ENCODE results near the gene FKBP1A. TPM values are rescaled to one million over a fixed set of nuclear protein-coding genes. Genes with fewer than 3 reads are reported as not detected.
A peak's percentile ranks its signal among the peaks of the same experiment; 100 is the strongest.
"Not testable (repeated sequence)": the region's sequence is repeated elsewhere in the genome, so short reads cannot be mapped to it uniquely, and the experiment has no call there.

Gene FKBP1A
- total RNA-seq, 1 experiment from 2014 or later, result 219 TPM

DNA sequence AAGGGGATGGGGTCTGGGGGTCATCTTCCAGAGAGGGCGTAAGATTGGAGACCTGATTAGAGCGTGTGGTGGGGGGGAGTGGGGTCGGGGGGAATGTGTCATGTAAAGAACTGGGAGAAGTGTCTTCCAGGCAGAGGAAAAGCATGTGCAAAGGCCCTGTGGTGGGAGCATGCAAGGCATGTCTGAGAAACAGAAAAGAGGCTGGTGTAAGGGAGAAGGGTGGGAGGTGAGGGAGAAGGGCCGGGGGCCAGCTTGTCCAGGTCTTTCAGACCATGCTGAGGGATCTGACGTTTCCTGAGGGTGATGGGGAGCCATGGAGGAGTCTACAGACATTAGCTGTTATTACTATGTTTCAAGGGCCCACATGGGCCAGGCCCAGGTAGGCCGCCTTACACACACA is 30.4 kb upstream of the FKBP1A start:
- DNase-seq (ENCODE audit: low read depth, low spot score), result no peak
- in situ Hi-C loops (cut with HindIII; ENCODE audit: low pct_unique_long_range_greater_than_20kb, low sequenced_read_pairs), result no loop called here

DNA sequence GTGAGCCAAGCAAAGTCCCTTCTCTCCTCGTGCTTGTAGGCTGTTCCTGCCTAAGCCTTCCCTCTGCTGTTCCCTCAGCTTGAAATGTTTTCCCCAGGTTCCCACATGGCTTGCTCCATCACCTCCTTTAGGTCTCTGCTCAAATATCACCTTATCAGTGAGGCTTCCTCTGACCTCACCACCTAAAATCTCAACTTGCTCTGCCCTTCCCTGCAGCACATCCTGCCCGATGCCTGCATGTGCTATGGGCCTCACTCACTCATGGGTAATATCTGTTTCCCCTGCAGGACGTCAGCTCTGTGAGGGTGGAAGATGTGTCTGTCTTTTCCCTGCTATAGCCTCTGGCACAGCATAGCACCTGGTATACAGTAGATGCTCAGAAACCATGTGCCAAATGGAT is 29.9 kb upstream of the FKBP1A start:
- no peak for DNase-seq (ENCODE audit: low read depth, low spot score)
- in situ Hi-C loops (cut with HindIII; ENCODE audit: low pct_unique_long_range_greater_than_20kb, low sequenced_read_pairs), result no loop called here

DNA sequence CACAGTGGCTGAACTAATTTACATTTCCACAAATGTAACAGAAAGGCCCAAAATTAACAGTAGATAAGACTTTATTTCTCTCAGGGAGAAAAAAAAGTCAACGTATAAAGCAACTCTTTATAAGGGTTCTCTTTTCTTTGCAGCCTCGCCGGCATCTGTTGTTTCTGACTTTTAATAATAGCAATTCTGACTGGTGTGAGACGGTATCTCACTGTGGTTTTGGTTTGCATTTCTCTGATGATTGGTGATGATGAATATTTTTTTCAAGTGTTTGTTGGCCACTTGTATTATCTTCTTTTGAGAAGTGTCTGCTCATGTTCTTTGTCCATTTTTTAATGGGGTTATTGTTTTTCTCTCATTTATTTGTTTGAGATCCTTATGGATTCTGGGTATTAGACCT is 27.2 kb upstream of the FKBP1A start:
- in situ Hi-C loops (cut with HindIII; ENCODE audit: low pct_unique_long_range_greater_than_20kb, low sequenced_read_pairs), result no loop called here
- DNase-seq (ENCODE audit: low read depth, low spot score), result no peak

DNA sequence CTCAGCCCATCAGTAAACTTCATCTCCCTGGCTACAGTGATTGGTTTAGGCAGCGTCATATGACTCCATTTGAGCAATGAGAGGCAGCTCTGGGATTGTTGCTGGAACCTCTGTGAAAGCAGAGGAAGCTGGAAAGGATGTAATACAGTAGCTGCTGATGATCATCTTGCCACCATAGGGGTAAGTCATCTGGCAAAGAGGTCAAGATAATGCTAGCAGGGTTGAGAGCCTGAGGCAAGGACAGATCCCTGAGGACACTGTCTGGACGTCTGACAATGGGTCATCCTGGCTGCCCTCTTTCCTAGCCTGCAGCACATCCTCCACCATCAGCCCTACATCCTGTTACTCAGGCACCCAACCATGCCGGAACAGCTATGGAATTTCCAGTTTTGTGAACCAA is 25.5 kb upstream of the FKBP1A start:
- peak; percentile 49 for DNase-seq (ENCODE audit: low read depth, low spot score)
- in situ Hi-C loops (cut with HindIII; ENCODE audit: low pct_unique_long_range_greater_than_20kb, low sequenced_read_pairs), result no loop called here

DNA sequence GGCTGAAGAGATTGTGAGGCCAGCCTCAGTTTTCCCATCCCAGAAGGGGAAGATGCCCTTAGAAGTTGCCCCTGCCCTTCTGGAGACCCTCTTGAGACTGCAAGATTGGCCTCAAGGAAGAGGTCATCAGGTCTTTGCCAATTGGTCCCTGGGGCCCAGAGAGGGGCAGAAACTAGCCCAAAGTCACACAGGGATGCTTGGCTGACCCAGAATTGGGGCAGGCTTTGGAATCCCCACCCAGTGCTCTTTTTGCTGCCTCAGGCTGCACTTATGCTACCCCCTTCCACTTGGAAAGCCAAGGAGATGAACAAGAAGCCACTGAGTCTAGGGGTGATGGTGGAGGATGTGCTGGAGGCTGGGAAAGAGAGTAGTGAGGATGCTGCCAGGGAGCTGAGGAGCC is 24.9 kb upstream of the FKBP1A start:
- DNase-seq (ENCODE audit: low read depth, low spot score), result no peak
- in situ Hi-C loops (cut with HindIII; ENCODE audit: low pct_unique_long_range_greater_than_20kb, low sequenced_read_pairs), result no loop called here

DNA sequence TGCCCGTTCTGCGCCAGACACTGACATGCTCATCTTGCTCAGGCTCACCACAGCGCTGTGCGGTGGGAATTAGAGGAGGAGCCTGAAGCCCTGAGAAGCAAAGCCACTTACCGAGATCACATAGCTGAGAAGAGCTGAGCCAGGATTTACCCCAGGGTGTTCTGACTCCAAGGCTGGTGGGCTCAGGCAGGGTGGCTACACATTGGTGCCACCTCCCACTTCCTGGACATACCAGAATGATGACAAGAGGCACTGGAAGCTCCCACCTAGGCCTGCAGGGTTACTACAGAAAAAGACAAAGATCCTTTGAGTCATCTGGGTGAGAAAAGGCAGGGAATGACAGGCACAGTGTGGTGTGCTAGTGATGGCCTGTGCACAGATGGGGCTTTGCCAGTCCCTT is 24.4 kb upstream of the FKBP1A start:
- in situ Hi-C loops (cut with HindIII; ENCODE audit: low pct_unique_long_range_greater_than_20kb, low sequenced_read_pairs), result no loop called here
- DNase-seq (ENCODE audit: low read depth, low spot score), result peak; percentile 50

DNA sequence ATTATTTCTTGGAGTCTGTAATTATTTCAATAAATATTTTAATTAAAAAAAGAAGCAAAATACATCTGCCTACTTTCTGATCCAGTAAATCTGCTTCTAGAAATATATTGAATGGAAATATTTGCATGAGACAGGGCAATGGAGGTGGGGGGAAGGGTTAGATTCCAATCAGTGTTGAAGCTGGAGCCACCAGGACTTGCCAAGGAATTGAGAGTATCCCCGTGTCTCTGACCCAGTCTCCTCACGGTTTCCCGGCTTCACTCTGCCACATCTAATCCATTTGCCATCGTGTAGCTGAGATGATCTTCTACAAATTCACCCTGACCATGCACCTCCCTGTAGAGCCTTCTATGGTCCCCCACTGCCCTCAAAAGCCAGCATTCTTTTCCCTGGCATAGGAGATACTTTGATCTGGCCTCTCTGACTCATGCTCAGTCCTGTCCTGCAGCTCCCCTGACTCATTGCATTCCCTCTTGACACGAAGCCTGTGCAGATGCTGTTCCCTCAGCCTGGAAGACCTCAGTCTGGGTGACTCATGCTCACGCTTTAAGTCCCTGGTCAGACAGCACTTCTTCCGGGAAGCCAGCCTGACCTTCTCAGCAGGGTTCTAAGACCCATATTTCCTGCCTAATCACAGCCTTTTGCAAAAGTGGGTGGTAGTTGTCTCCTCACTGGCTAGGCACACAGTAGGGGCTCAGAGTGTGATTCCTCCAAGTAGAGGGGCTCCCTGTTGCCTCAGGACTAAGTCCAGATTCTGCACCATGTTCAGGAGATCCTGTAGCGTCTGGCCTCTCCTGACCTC is 23.0 kb upstream of the FKBP1A start:
- peak; percentile 96 for DNase-seq (ENCODE audit: low read depth, low spot score)
- in situ Hi-C loops (cut with HindIII; ENCODE audit: low pct_unique_long_range_greater_than_20kb, low sequenced_read_pairs), result no loop called here

DNA sequence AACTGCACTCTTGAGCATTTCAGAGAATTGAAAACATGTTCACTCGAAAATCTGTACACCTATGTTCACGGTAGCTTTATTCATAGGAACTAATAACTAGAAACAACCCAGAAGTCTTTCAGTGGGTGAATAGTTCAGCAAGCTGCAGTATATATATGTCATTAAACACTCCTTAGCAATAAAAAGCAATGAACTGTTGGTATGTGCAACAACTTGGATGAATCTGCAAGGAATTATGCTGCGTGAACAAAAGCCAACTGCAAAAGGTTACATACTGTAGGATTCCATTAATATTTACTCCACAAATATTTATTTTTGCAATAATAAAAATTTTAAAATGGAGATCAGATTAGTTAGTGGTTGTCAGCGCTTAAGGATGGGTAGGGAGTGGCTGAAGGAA is 22.1 kb upstream of the FKBP1A start:
- in situ Hi-C loops (cut with HindIII; ENCODE audit: low pct_unique_long_range_greater_than_20kb, low sequenced_read_pairs), result no loop called here
- DNase-seq (ENCODE audit: low read depth, low spot score), result no peak

DNA sequence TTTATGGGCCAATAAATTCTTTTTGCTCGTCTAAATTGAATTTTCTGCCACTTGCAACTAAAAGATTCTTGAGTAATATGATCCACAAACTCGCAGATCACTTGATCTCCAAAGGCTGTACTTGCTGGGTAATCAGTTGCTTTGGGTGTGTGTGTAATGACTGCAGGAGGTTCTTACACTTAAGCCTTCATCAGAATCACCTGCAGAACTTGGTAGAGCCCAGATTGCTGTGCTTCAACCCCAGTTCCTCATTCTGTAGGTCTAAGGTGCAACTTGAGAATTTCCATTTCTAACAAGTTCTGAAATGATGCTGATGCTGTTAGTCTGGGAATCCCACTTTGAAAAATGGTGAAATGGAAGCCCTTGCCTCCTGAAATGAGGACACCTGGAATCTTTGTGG is 12.9 kb upstream of the FKBP1A start:
- in situ Hi-C loops (cut with HindIII; ENCODE audit: low pct_unique_long_range_greater_than_20kb, low sequenced_read_pairs), result no loop called here
- DNase-seq (ENCODE audit: low read depth, low spot score), result no peak

DNA sequence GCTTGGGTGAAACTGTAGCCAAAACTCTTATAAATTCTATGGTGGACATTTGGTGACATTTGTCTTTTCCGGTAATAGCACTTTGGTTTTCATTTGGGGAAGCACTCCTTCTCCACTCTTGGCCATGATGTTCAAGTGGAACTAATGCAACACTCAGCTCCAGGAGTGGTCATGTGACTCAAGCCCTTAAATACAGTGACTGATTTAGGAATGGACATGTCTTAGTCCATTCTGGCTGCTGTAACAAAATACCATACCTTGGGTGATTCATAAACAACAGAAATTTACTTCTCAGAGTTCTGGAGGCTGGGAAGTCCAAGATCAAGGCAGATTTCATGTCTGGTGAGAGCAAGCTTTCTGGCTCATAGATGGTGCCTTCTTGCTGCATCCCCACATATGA is 10.8 kb upstream of the FKBP1A start:
- no peak for DNase-seq (ENCODE audit: low read depth, low spot score)
- in situ Hi-C loops (cut with HindIII; ENCODE audit: low pct_unique_long_range_greater_than_20kb, low sequenced_read_pairs), result no loop called here

DNA sequence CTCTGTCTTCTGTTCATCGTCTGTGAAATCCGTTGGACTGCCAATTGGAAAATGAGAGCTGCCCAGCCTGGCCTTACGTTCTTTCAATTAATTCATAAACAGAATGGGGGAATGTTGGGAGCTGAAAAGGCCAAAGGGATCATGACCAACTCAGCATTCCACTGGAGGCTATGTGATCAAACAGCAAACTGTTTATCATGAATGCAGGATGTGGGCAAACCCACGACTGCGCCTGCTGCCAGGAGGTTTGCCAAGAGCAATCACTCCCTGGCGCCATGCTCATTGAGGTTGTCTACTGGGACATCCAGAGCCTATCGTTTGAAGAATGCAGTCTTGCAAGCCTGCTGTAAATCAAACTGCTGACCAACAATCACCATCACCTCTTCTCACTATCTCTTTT is 9.3 kb upstream of the FKBP1A start:
- in situ Hi-C loops (cut with HindIII; ENCODE audit: low pct_unique_long_range_greater_than_20kb, low sequenced_read_pairs), result no loop called here
- peak; percentile 90 for DNase-seq (ENCODE audit: low read depth, low spot score)

DNA sequence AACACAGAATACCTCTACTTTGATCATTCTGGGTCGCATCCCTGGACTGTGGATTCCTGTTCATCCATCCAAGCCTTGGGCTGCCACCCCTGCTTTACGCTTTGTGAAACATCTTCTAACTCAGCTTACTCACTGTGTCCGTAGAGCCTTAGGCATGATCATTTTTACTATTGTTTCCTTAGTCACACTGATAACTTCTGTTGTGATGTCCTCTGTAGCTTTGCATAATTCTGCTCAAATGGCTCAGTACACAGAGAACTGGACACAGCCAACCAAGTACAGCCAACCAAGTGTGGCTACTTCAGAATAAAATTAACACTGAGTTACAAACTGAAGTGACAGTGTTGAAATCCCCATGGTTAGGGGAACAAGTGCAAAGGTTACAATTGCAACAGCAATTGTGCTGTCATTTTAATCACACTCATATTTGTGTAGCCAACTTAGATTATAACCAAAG is 8.6 kb upstream of the FKBP1A start:
- DNase-seq (ENCODE audit: low read depth, low spot score), result no peak
- in situ Hi-C loops (cut with HindIII; ENCODE audit: low pct_unique_long_range_greater_than_20kb, low sequenced_read_pairs), result no loop called here

DNA sequence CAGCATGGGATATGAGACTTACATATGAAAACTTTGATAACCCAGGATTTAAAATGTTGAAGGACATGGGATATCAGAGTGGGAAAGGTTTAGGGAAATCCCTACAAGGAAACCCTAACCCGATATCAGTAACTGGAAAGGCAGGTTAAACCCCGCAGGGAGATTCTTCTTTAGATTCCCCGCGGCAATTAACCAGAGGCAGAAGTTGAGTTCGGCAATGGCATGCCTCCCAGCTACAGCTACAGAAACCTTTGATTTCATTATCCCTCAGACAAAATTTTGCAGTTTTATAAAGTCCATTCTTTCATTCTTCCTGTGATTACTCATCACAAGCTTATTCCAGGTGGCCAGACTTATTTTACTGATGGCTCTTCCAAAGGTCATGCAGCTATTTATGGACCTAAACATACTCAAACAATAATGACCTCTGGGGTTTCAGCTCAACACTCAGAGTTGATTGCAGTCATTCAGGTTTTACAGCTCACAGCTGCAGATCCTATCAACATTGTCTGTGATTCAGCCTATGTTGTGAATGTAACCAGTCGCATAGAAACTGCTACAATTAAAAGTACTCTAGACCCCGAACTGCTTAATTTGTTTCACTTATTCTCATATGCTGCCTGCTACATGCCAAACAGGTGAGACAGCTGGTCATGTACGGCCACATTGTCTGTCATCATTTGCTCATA is 7.0 kb upstream of the FKBP1A start:
- in situ Hi-C loops (cut with HindIII; ENCODE audit: low pct_unique_long_range_greater_than_20kb, low sequenced_read_pairs), result loop anchor here (10.0 kb wide), 1 partner anchor 45 kb away; no protein-coding TSS in a partner anchor
- peak; percentile 41 for DNase-seq (ENCODE audit: low read depth, low spot score)

DNA sequence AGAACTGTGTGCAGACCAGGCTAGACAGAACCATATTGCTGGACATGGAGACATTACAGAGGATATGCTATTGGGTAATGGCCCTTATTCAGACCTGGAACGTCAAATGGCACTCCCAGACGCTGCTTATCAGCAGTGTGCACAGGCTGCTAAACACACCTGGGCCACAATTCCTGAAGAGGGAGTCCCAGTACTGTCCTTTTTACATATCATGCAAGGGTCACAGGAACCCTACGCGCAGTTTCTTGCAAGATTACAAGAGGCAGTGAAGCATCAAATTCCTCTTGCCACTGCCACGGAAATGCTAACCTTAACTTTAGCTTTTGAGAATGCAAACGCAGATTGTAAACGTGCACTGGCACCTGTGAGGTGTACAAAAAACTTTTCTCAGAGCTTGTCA is 5.3 kb upstream of the FKBP1A start:
- in situ Hi-C loops (cut with HindIII; ENCODE audit: low pct_unique_long_range_greater_than_20kb, low sequenced_read_pairs), result loop anchor here (10.0 kb wide), 1 partner anchor 47 kb away; no protein-coding TSS in a partner anchor
- DNase-seq (ENCODE audit: low read depth, low spot score), result not testable (repeated sequence)

DNA sequence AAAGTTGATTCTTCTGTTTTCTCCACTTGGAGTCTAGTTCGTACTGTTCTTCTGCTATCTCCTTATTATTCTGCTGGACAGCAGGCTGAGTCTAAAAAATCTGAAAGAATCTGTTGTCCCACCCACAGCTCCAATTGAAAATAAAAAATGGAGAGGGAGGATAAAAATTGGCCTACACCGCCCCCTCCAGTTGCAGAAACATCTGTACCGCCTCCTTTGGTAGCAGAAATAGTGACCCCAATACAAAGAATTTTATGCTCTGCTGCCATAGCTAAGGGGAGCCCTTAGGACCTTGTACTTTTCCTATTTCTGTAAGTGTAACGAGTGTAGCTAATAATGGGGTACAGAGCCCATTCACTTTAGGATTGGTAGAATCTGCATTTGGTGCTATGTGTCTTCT is 4.9 kb upstream of the FKBP1A start:
- in situ Hi-C loops (cut with HindIII; ENCODE audit: low pct_unique_long_range_greater_than_20kb, low sequenced_read_pairs), result loop anchor here (10.0 kb wide), 1 partner anchor 47 kb away; no protein-coding TSS in a partner anchor

DNA sequence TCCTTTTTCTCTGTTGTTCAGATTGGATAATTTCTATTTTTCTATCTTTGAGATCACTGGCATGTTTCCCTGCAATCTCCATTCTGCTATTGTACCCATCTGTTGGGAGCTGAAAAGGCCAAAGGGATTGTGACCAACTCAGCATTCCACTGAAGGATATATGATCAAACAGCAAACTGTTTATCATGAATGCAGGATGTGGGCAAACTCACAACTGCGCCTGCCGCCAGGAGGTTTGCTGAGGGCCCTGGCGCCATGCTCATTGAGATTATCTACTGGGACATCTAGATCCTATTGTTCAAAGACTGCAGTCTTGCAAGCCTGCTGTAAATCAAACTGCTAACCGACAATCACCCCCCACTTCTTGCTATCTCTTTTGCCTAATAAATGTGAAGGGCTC is 3.8 kb upstream of the FKBP1A start:
- in situ Hi-C loops (cut with HindIII; ENCODE audit: low pct_unique_long_range_greater_than_20kb, low sequenced_read_pairs), result loop anchor here (10.0 kb wide), 1 partner anchor 48 kb away; no protein-coding TSS in a partner anchor
- DNase-seq (ENCODE audit: low read depth, low spot score), result peak; percentile 23

More for the DNA sequence above, 4.9 kb upstream of the FKBP1A start:
- DNase-seq (ENCODE audit: low read depth, low spot score), result peak; percentile 58

DNA sequence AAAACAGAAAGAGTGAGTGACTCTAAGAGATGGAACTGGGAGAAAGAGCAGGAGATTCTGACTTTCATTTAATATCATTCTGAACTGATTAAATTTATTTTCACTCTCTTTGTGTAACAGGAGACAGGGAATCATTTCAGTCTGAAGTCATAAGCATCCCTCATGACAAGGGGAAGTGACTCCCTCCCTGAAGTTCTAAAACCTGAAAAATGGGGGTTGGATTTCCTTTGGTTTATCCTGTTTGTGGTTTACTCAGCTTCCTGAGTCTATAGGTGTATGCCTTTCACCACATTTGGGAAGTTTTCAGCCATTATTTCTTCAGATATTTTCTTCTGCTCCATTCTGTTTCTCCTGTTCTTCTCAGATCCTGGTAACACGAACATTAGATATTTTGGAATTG is 3.4 kb upstream of the FKBP1A start:
- in situ Hi-C loops (cut with HindIII; ENCODE audit: low pct_unique_long_range_greater_than_20kb, low sequenced_read_pairs), result loop anchor here (10.0 kb wide), 1 partner anchor 49 kb away; no protein-coding TSS in a partner anchor

DNA sequence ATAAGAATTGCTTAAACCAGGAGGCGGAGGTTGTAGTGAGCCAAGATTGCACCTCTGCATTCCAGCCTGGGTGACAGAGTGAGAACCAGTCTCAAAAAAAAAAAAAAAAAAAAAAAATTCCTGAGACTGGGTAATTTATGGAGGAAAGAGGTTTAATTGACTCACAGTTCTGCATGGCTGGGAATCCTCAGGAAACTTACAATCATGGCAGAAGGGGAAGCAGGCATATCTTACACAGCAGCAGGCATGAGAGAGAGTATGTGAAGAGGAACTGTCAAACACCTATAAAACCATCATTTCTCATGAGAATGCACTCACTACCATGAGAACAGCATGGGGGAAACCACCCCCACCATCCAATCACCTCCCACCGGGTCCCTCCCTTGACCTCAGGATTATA is 1.8 kb upstream of the FKBP1A start:
- no peak for DNase-seq (ENCODE audit: low read depth, low spot score)
- in situ Hi-C loops (cut with HindIII; ENCODE audit: low pct_unique_long_range_greater_than_20kb, low sequenced_read_pairs), result loop anchor here (10.0 kb wide), 1 partner anchor 50 kb away; no protein-coding TSS in a partner anchor

More for the DNA sequence above, 3.4 kb upstream of the FKBP1A start:
- no peak for DNase-seq (ENCODE audit: low read depth, low spot score)

DNA sequence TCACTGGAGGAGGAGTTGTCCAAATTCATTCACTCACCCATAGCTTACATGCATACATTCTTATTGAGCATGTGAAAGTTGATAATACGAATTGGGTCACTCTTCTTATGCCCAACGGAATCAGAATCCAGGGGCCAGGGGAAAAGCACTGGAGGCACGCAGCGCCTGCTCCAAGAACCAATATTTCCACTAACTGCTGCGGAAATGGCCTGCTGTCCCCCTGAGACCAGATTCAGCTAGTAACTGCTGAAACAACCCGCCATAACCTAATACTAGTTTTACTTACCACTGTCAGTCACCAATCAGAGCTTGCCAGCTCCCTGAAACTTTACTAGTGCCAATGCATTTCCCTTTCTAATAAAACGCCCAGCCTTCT is 641 bp upstream of the FKBP1A start:
- in situ Hi-C loops (cut with HindIII; ENCODE audit: low pct_unique_long_range_greater_than_20kb, low sequenced_read_pairs), result loop anchor here (10.0 kb wide), 1 partner anchor 51 kb away; no protein-coding TSS in a partner anchor

More for the DNA sequence above, 641 bp upstream of the FKBP1A start:
- DNase-seq (ENCODE audit: low read depth, low spot score), result no peak
